Spleen (tissue), 11 donors: ENCODE data around the gene FAAP20. TPM values are rescaled to one million over a fixed set of nuclear protein-coding genes. Genes with fewer than 3 reads are reported as not detected.
A peak's percentile ranks its signal among the peaks of the same experiment; 100 is the strongest.

Experiments
- DNase-seq: peaks from one replicate; pipeline ENCODE4 v3.0.0-alpha.2; 2020
- H3K27ac ChIP-seq, 8 donors: fragments of 200-600 bp; sonication (generic) in 7 of 8; 1 replicate in 4 of 8; 2 replicates in 4 of 8; pipeline versions ENCODE4 v1.5.0 to v1.8.0; 2016 to 2021; ENCODE audit warnings: inconsistent platforms in 4 of 8, mild to moderate bottlenecking in 4 of 8, moderate library complexity in 1 of 8
- H3K27me3 ChIP-seq, 7 donors: fragments of 200-600 bp; sonication (generic) in 6 of 7; replicated peaks in 1 of 7; 1 replicate in 4 of 7; 2 replicates in 3 of 7; pipeline versions ENCODE4 v1.5.0 to v1.8.0; 2016 to 2021; ENCODE audit warnings: inconsistent platforms in 3 of 7, mild to moderate bottlenecking in 1 of 7
- H3K36me3 ChIP-seq, 6 donors: fragments of 200-600 bp; sonication (generic) in 5 of 6; 1 replicate in 4 of 6; 2 replicates in 2 of 6; pipeline versions ENCODE4 v1.5.0 to v1.8.0; 2016 to 2021; ENCODE audit warnings: inconsistent platforms in 2 of 6
- H3K4me1 ChIP-seq, 6 donors: fragments of 200-600 bp; sonication (generic) in 5 of 6; 1 replicate in 3 of 6; 2 replicates in 3 of 6; pipeline versions ENCODE4 v1.5.0 to v1.8.0; 2016 to 2021; ENCODE audit warnings: inconsistent platforms in 3 of 6
- H3K4me3 ChIP-seq, 8 donors: fragments of 200-600 bp; sonication (generic) in 7 of 8; 1 replicate in 4 of 8; 2 replicates in 4 of 8; pipeline versions ENCODE4 v1.5.0 to v1.8.0; 2016 to 2021; ENCODE audit warnings: inconsistent platforms in 4 of 8, mild to moderate bottlenecking in 4 of 8, moderate library complexity in 2 of 8
- H3K9me3 ChIP-seq, 8 donors: fragments of 200-600 bp; sonication (generic) in 7 of 8; 1 replicate in 4 of 8; 2 replicates in 4 of 8; pipeline versions ENCODE4 v1.5.0 to v1.8.0; 2016 to 2021; ENCODE audit warnings: inconsistent platforms in 4 of 8
- POLR2A ChIP-seq, 3 donors: fragments of 450-650 bp; IDR thresholded peaks; one replicate each; pipeline ENCODE4 v1.5.1; 2017; ENCODE audit warnings: antibody characterized with exemption in 3 of 3, mild to moderate bottlenecking in 1 of 3
- POLR2AphosphoS5 ChIP-seq, 3 donors: sonication (generic); formaldehyde crosslinking; IDR thresholded peaks; one replicate each; pipeline ENCODE4 v1.5.1; 2017; ENCODE audit warnings: antibody characterized with exemption in 3 of 3
- WGBS, 5 donors: extraction: QIAGEN DNeasy Blood & Tissue Kit in 3 of 5; methylation state at CpG; one replicate each; pipeline versions ENCODE4 v1.1.5 to v1.1.7; 2013 to 2018; 5-methylcytosine and 5-hydroxymethylcytosine counted together
- intact Hi-C: fragments of 100-400 bp; cut with DNase I; formaldehyde crosslinking; loops from one replicate; pipeline ENCODE4 v1.15.0; 2023; ENCODE audit warnings: low total_unique reads
- polyA plus RNA-seq, 3 donors: library from polyadenylated mRNA; stranded (reverse); fragments of 200-250 nt; gene quantifications; one replicate each; pipeline ENCODE4 v1.2.1, GENCODE V29; 2013
- total RNA-seq, 7 donors: library from RNA; depleted of rRNA in 3 of 7; stranded (reverse); fragments of >200 nt in 3 of 7; fragmentation: NEBNext Ultra II Directional in 4 of 7; extraction: Animal tissue kit (Norgen Biotek cat#: 25700) in 4 of 7; gene quantifications; one replicate each; pipeline versions ENCODE4 v1.1.0 to v1.2.1, GENCODE V29; 2016 to 2021
- TF ChIP-seq, protein P1 (sequence below), 11 experiments: fragments of 200-600 bp in 7 of 11; fragments of 450-650 bp in 4 of 11; sonication (generic) in 4 of 11; IDR thresholded peaks in 8 of 11; conservative IDR thresholded peaks in 3 of 11; 1 replicate in 7 of 11; 2 replicates in 4 of 11; pipeline versions ENCODE4 v1.4.0 to v1.8.0; 2016 to 2021; ENCODE audit warnings: antibody characterized with exemption in 11 of 11, inconsistent platforms in 4 of 11, mild to moderate bottlenecking in 1 of 11
- donor health status: healthy with polysubstance abuse.
- donor health status: DM: no; HTN: no; CAD: no; lungs with moderate emphysema.
- donor health status: DM: no; HTN: no; CAD: no.
- donor health status: Bipolar disorder and iron deficiency.
- donor health status: healthy.
- donor health status: DM: no; HTN: no; CAD: no.
- donor health status: DM: yes; HTN: yes; CAD: no.

Gene FAAP20
- total and polyA plus RNA-seq, 10 donors: 20.6 to 113 (median 52.0) TPM

- Histone ChIP-seq H3K9me3 (no peaks in the 10 kb centered on the region), H3K4me3 (peak overlapping the region in 5 of 8 donors; percentile 5 to 90 (median 26)), H3K36me3 (peaks cover 0 to 7% (median 0%) of the 10 kb centered on the region in 6 donors), H3K27ac (peak overlapping the region; percentile 43 to 99 (median 86)), H3K4me1 (peaks cover 87 to 100% (median 100%) of the 10 kb centered on the region in 6 donors), H3K27me3 (no peaks in the 10 kb centered on the region)
- WGBS, 5 donors: 6 to 21% (median 11%) methylated on average over 4 of the region's 4 CpGs
- intact Hi-C loops: loop anchor here (10.0 kb wide), 1 partner anchor 60 kb away; no protein-coding TSS in a partner anchor
- peak; percentile 89 for DNase-seq
- TF ChIP-seq POLR2AphosphoS5 (IDR thresholded peaks at IDR 0.05) (no peak), POLR2A (IDR thresholded peaks at IDR 0.05) (no peak)
- TF ChIP-seq, protein P1, sequence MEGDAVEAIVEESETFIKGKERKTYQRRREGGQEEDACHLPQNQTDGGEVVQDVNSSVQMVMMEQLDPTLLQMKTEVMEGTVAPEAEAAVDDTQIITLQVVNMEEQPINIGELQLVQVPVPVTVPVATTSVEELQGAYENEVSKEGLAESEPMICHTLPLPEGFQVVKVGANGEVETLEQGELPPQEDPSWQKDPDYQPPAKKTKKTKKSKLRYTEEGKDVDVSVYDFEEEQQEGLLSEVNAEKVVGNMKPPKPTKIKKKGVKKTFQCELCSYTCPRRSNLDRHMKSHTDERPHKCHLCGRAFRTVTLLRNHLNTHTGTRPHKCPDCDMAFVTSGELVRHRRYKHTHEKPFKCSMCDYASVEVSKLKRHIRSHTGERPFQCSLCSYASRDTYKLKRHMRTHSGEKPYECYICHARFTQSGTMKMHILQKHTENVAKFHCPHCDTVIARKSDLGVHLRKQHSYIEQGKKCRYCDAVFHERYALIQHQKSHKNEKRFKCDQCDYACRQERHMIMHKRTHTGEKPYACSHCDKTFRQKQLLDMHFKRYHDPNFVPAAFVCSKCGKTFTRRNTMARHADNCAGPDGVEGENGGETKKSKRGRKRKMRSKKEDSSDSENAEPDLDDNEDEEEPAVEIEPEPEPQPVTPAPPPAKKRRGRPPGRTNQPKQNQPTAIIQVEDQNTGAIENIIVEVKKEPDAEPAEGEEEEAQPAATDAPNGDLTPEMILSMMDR (IDR thresholded peaks at IDR 0.05 in 8 of 11, conservative IDR thresholded peaks at IDR 0.05 in 3 of 11): no peak
These were observed 40.2 kb upstream of the FAAP20 start for GRCh38 chr1:2234762-2235113.

GRCh38 chr1:2233997-2234761, 39.6 kb upstream of the FAAP20 start:
- Histone ChIP-seq H3K4me1 (peaks cover 92 to 100% (median 100%) of the 10 kb centered on the region in 6 donors), H3K9me3 (no peaks in the 10 kb centered on the region), H3K36me3 (peaks cover 0 to 7% (median 0%) of the 10 kb centered on the region in 6 donors), H3K4me3 (peak overlapping the region in 7 of 8 donors; percentile 5 to 90 (median 26)), H3K27me3 (no peaks in the 10 kb centered on the region), H3K27ac (peak overlapping the region; percentile 43 to 99 (median 86))
- TF ChIP-seq POLR2AphosphoS5 (IDR thresholded peaks at IDR 0.05) (peak; percentile 74 to 90 (median 77)), POLR2A (IDR thresholded peaks at IDR 0.05) (no peak)
- TF ChIP-seq, protein P1 (IDR thresholded peaks at IDR 0.05 in 8 of 11, conservative IDR thresholded peaks at IDR 0.05 in 3 of 11): peak in 1 of 11 experiments; percentile 16
- 7 to 20% (median 8%) methylated on average over 23 to 27 of the region's 27 CpGs for WGBS, 5 donors
- intact Hi-C loops: loop anchor here (10.0 kb wide), 1 partner anchor 61 kb away; no protein-coding TSS in a partner anchor
- DNase-seq: peak; percentile 97

DNA sequence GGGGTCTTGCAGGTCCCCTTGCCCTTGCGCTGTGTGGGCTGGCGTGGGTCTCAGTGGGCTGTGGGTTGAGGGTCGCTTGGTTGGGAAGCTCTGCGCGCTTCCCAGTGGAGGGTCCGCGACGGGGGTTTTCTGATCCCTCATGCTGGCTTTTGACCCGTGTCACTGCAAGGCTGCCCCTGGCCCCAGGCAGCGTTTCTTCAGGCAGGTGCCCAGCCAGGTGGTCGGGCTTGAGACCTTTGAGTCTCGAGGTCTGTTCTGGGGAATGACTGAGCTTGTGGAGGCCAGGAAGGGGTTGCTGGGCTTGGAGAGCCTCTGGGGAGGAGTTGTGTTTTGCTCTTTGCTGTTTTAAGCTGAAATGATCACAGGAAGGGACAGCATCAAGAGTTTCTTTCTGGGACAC, 38.9 kb upstream of the FAAP20 start:
- TF ChIP-seq POLR2A (IDR thresholded peaks at IDR 0.05) (no peak), POLR2AphosphoS5 (IDR thresholded peaks at IDR 0.05) (no peak)
- TF ChIP-seq, protein P1 (IDR thresholded peaks at IDR 0.05 in 8 of 11, conservative IDR thresholded peaks at IDR 0.05 in 3 of 11): no peak
- intact Hi-C loops: loop anchor here (10.0 kb wide), 1 partner anchor 61 kb away; no protein-coding TSS in a partner anchor
- DNase-seq: peak; percentile 80
- no peaks in the 10 kb centered on the region for H3K27me3 ChIP-seq
- H3K27ac ChIP-seq: peak overlapping the region in 7 of 8 donors; percentile 79 to 99 (median 86)
- peaks cover 0 to 5% (median 0%) of the 10 kb centered on the region in 6 donors for H3K36me3 ChIP-seq
- H3K9me3 ChIP-seq: no peaks in the 10 kb centered on the region
- peak overlapping the region in 5 of 8 donors; percentile 17 to 90 (median 70) for H3K4me3 ChIP-seq
- peaks cover 87 to 96% (median 94%) of the 10 kb centered on the region in 6 donors for H3K4me1 ChIP-seq
- 47 to 72% (median 62%) methylated on average over 3 to 12 of the region's 12 CpGs for WGBS, 5 donors

GRCh38 chr1:2232916-2233438, 38.4 kb upstream of the FAAP20 start:
- H3K4me1 ChIP-seq: peaks cover 82 to 91% (median 89%) of the 10 kb centered on the region in 6 donors
- intact Hi-C loops: loop anchor here (10.0 kb wide), 1 partner anchor 62 kb away; no protein-coding TSS in a partner anchor
- H3K27me3 ChIP-seq: no peaks in the 10 kb centered on the region
- H3K9me3 ChIP-seq: no peaks in the 10 kb centered on the region
- TF ChIP-seq POLR2AphosphoS5 (IDR thresholded peaks at IDR 0.05): peak in 1 of 3 donors; percentile 47
- TF ChIP-seq, protein P1 (IDR thresholded peaks at IDR 0.05 in 8 of 11, conservative IDR thresholded peaks at IDR 0.05 in 3 of 11): no peak
- peak overlapping the region; percentile 28 to 99 (median 86) for H3K27ac ChIP-seq
- DNase-seq: peak; percentile 80
- H3K4me3 ChIP-seq: peak overlapping the region; percentile 0 to 90 (median 74)
- 42 to 77% (median 54%) methylated on average over 21 to 23 of the region's 23 CpGs for WGBS, 5 donors
- no peaks in the 10 kb centered on the region for H3K36me3 ChIP-seq
